Peyer's patch (tissue), 4 donors: Measurements from ENCODE around the gene BAG3. TPM values are rescaled to one million over a fixed set of nuclear protein-coding genes. Genes with fewer than 3 reads are reported as not detected.
"Not testable (repeated sequence)": the region's sequence is repeated elsewhere in the genome, so short reads cannot be mapped to it uniquely, and the experiment has no call there.

Source experiments
- DNase-seq, 3 donors: peaks; one replicate each; pipeline ENCODE4 v3.0.0-alpha.2; 2017 to 2019
- H3K27ac ChIP-seq, 4 donors: fragments of 200-600 bp; sonication (generic); one replicate each; pipeline ENCODE4 v1.5.1; 2016 to 2019
- H3K27me3 ChIP-seq, 2 donors: fragments of 200-600 bp; sonication (generic); one replicate each; pipeline ENCODE4 v1.5.1; 2019
- H3K36me3 ChIP-seq, 3 donors: fragments of 200-600 bp; sonication (generic); one replicate each; pipeline ENCODE4 v1.5.1; 2016 to 2019
- H3K4me1 ChIP-seq, 4 donors: fragments of 200-600 bp; sonication (generic); one replicate each; pipeline ENCODE4 v1.5.1; 2016 to 2019
- H3K4me3 ChIP-seq, 4 donors: fragments of 200-600 bp; sonication (generic); 1 replicate in 3 of 4; 2 replicates in 1 of 4; pipeline ENCODE4 v1.5.1; 2016 to 2019; ENCODE audit warnings: mild to moderate bottlenecking in 1 of 4
- H3K9me3 ChIP-seq, 4 donors: fragments of 200-600 bp; sonication (generic); one replicate each; pipeline ENCODE4 v1.5.1; 2016 to 2019; ENCODE audit warnings: mild to moderate bottlenecking in 1 of 4
- CTCF ChIP-seq, 6 experiments: fragments of 450-650 bp in 4 of 6; fragments of 200-600 bp in 2 of 6; sonication (generic) in 1 of 6; IDR thresholded peaks; one replicate each; pipeline ENCODE4 v1.5.1; 2017 to 2019; ENCODE audit warnings: antibody characterized with exemption in 6 of 6, mild to moderate bottlenecking in 3 of 6, moderate library complexity in 1 of 6
- POLR2A ChIP-seq, 2 donors: fragments of 450-650 bp; IDR thresholded peaks; one replicate each; pipeline ENCODE4 v1.5.1; 2017; ENCODE audit warnings: antibody characterized with exemption in 2 of 2, mild to moderate bottlenecking in 2 of 2, moderate library complexity in 2 of 2
- total RNA-seq, 4 donors: library from RNA; depleted of rRNA; stranded (reverse); fragments of >200 nt; gene quantifications; one replicate each; pipeline ENCODE4 v1.1.0, GENCODE V29; 2016

BAG3 gene
- total RNA-seq, 4 donors from 2014 or later: 14.9 to 26.4 (median 19.8) TPM

GRCh38 chr10:119655566-119656001 lies 4.4 kb downstream of the BAG3 start:
- TF ChIP-seq CTCF (IDR thresholded peaks at IDR 0.05): no peak
- TF ChIP-seq POLR2A (IDR thresholded peaks at IDR 0.05): no peak
- Histone ChIP-seq H3K27me3 (no peaks in the 10 kb centered on the region), H3K4me3 (peak overlapping the region in 1 of 4 donors; percentile 7), H3K27ac (peak overlapping the region; percentile 52 to 98 (median 60)), H3K36me3 (no peaks in the 10 kb centered on the region), H3K9me3 (no peaks in the 10 kb centered on the region), H3K4me1 (peaks cover 3 to 57% (median 6%) of the 10 kb centered on the region in 4 donors)
- peak in 2 of 3 donors; percentile 19 to 57 for DNase-seq

GRCh38 chr10:119656760-119657159 lies 5.6 kb downstream of the BAG3 start:
- Histone ChIP-seq H3K4me3 (no peak overlapping the region), H3K27me3 (no peaks in the 10 kb centered on the region), H3K36me3 (no peaks in the 10 kb centered on the region), H3K9me3 (no peaks in the 10 kb centered on the region), H3K4me1 (peaks cover 3 to 57% (median 6%) of the 10 kb centered on the region in 4 donors), H3K27ac (peak overlapping the region in 2 of 4 donors; percentile 10 to 98)
- DNase-seq: no peak
- TF ChIP-seq POLR2A (IDR thresholded peaks at IDR 0.05): no peak
- TF ChIP-seq CTCF (IDR thresholded peaks at IDR 0.05): no peak

- Histone ChIP-seq H3K4me3 (no peak overlapping the region), H3K27me3 (no peaks in the 10 kb centered on the region), H3K9me3 (no peaks in the 10 kb centered on the region), H3K27ac (peak overlapping the region in 1 of 4 donors; percentile 98), H3K4me1 (peaks cover 0 to 57% (median 6%) of the 10 kb centered on the region in 4 donors), H3K36me3 (no peaks in the 10 kb centered on the region)
- no peak for TF ChIP-seq POLR2A (IDR thresholded peaks at IDR 0.05)
- TF ChIP-seq CTCF (IDR thresholded peaks at IDR 0.05): no peak
- no peak for DNase-seq
These were observed 6.5 kb downstream of the BAG3 start for GRCh38 chr10:119657725-119658124.

GRCh38 chr10:119658274-119658673 lies 7.1 kb downstream of the BAG3 start:
- no peak overlapping the region for H3K4me3 ChIP-seq
- TF ChIP-seq CTCF (IDR thresholded peaks at IDR 0.05) (no peak), POLR2A (IDR thresholded peaks at IDR 0.05) (no peak)
- no peaks in the 10 kb centered on the region for H3K9me3 ChIP-seq
- no peaks in the 10 kb centered on the region for H3K36me3 ChIP-seq
- peak overlapping the region in 3 of 4 donors; percentile 9 to 98 (median 58) for H3K27ac ChIP-seq
- no peaks in the 10 kb centered on the region for H3K27me3 ChIP-seq
- DNase-seq: peak; percentile 19 to 83 (median 63)
- peaks cover 0 to 55% (median 4%) of the 10 kb centered on the region in 4 donors for H3K4me1 ChIP-seq

- peak overlapping the region in 1 of 4 donors; percentile 98 for H3K27ac ChIP-seq
- H3K27me3 ChIP-seq: no peaks in the 10 kb centered on the region
- TF ChIP-seq CTCF (IDR thresholded peaks at IDR 0.05) (no peak), POLR2A (IDR thresholded peaks at IDR 0.05) (no peak)
- H3K4me1 ChIP-seq: peaks cover 0 to 38% (median 2%) of the 10 kb centered on the region in 4 donors
- no peaks in the 10 kb centered on the region for H3K9me3 ChIP-seq
- DNase-seq: no peak
- H3K36me3 ChIP-seq: no peaks in the 10 kb centered on the region
- H3K4me3 ChIP-seq: no peak overlapping the region
These were observed 8.8 kb downstream of the BAG3 start for GRCh38 chr10:119659951-119660350.

GRCh38 chr10:119662076-119662605 lies 11.0 kb downstream of the BAG3 start:
- not testable (repeated sequence) for H3K36me3 ChIP-seq, H3K4me3 ChIP-seq, H3K9me3 ChIP-seq, DNase-seq, H3K27ac ChIP-seq, H3K27me3 ChIP-seq
- peaks cover 0 to 19% (median 2%) of the 10 kb centered on the region in 4 donors for H3K4me1 ChIP-seq
